GM12864 (cell line): ENCODE data around the gene CRIP3.

Experiments used
- DNase-seq: peaks from one replicate; pipeline ENCODE4 v3.0.0-alpha.2; 2011; ENCODE audit warnings: low read depth
- H3K4me3 ChIP-seq: 2 replicates; pipeline ENCODE4 v1.5.1; 2011; ENCODE audit warnings: mild to moderate bottlenecking, low read depth, low read length, control low read depth
- TF ChIP-seq, protein P1 (sequence below): IDR thresholded peaks from 2 replicates; pipeline ENCODE4 v1.5.1; 2011; ENCODE audit warnings: low read depth, mild to moderate bottlenecking, moderate library complexity, low read length, control low read depth, inconsistent platforms; ENCODE audit errors: missing control alignments

CRIP3 gene

DNA sequence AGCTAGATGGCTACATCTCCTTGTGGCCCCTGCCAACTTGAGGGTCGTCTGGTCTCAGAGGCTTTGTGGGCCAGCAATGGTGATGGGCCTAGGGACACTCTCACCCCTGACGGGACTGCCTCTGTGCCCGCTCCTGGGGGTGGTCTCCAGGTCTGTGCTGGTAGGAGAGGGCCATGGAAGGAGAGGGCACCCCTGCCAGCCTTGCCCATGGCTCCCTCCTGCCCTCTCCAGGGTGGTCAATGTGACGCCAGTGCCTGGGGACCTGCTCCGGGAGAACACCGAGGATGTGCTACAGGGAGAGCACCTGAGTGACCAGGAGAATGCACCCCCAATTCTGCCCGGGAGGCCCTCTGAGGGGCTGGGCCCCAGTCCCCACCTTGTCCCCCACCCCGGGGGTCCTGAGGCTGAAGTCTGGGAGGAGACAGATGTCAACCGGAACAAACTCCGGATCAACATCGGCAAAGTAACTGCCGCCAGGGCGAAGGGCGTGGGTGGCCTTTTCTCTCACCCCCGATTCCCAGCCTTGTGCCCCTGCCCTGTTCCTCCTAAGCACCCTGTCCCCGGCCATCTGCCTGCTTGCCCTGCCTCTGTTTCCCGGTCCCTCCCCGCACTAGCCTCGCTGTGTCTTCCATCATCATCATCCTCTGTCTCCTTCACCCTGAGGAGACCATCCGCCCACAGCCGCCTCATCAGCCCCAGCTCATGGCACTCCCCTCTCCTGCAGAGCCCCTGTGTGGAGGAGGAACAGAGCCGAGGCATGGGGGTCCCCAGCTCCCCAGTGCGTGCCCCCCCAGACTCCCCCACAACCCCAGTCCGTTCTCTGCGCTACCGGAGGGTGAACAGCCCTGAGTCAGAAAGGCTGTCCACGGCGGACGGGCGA is 49.6 kb downstream of the CRIP3 start:
- TF ChIP-seq, protein P1, sequence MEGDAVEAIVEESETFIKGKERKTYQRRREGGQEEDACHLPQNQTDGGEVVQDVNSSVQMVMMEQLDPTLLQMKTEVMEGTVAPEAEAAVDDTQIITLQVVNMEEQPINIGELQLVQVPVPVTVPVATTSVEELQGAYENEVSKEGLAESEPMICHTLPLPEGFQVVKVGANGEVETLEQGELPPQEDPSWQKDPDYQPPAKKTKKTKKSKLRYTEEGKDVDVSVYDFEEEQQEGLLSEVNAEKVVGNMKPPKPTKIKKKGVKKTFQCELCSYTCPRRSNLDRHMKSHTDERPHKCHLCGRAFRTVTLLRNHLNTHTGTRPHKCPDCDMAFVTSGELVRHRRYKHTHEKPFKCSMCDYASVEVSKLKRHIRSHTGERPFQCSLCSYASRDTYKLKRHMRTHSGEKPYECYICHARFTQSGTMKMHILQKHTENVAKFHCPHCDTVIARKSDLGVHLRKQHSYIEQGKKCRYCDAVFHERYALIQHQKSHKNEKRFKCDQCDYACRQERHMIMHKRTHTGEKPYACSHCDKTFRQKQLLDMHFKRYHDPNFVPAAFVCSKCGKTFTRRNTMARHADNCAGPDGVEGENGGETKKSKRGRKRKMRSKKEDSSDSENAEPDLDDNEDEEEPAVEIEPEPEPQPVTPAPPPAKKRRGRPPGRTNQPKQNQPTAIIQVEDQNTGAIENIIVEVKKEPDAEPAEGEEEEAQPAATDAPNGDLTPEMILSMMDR = no peak
- H3K4me3 ChIP-seq = no peak overlapping the region
- no peak for DNase-seq

- no peak overlapping the region for H3K4me3 ChIP-seq
- TF ChIP-seq, protein P1 = no peak
- no peak for DNase-seq
Measured at GRCh38 chr6:43258180-43258579, 50.4 kb downstream of the CRIP3 start.

GRCh38 chr6:43257367-43258145 is 51.1 kb downstream of the CRIP3 start:
- TF ChIP-seq, protein P1 = no peak
- H3K4me3 ChIP-seq = no peak overlapping the region
- no peak for DNase-seq

DNA sequence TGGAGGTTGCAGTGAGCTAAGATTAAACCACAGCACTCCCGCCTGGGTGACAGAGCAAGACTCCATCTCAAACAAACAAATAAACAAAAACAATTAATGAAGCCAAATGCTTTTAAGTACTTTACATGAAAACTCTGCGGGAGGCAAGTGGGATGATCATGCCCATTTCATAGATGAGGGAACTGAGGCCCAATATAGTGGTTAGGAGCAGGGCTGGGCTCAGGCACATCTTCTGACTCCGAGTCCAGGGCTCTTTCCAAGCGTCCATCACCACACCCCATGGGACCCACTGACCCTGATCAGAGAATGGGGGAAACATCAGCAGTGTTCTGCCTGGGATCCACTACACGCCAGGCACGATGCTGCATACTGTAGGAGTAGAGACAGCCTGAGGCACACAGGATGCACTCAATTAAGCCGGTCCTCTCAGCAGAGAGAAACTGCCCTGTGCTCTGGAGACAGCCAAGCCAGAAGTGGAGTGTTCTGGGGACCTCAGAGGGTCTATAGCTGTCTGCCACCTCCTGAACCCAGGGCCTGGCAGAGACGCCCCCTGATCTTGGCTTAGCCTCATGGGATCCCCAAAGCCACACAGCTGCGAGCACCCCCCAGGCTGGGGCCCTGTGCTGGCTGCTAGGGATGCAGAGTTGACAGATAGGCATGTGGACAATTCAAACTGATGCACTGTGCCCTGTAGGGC is 51.8 kb downstream of the CRIP3 start:
- TF ChIP-seq, protein P1 = no peak

More for the DNA sequence above, 51.8 kb downstream of the CRIP3 start:
- DNase-seq = no peak
- H3K4me3 ChIP-seq = no peak overlapping the region
